Stimulated activated CD4-positive, alpha-beta T cell treated with anti-CD3 and anti-CD28 coated beads, Interleukin-12 subunit alpha, Interleukin-12 subunit beta, amount 100 ng/mL, for 48 hours (primary cell): ENCODE measurements around the gene BCAR3.

Source experiments
- DNase-seq, 3 donors: peaks; one replicate each; pipeline ENCODE4 v3.0.0-alpha.2; 2020; ENCODE audit warnings: low read depth in 2 of 3, low spot score in 1 of 3

The BCAR3 gene

DNA sequence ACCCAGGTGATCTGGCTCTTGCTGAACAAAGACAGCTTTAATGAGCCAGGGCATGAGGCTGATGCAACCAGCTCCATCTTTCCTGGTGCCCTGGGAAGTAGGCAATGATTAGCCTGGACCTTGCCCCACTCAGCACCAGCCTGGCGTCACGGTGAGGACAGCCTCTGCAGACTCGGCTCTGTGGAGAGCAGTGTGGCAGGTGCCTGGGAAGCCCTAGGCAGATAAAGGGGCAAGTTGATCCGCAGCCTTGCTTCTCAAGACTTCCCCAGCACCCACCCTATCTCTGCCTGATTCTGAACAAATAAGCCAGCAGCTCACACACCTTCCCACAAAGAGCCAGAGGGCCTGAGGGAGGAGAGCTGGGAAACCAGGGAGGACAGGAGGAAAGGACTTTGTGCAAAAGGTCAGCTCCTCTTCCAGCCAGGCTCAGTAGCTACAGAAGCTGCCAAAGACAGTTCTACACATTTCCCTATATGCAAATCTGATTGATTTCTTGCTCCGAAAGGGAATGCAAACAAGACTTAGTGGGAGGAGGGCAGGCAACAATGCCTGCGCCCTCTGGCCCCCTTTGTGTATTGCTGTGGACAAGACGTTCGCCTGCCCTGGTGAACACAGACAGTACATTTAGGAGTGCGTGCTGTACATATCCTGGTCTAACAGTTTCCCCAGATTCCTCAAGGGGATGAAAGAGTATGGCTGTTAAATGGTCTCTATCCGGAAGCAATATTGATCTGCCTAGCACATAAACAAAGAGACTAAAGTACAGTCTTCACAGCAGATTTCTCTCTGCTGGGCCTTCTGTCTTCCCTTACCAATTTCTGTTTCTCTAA is 63.8 kb downstream of the BCAR3 start:
- no peak for DNase-seq

DNA sequence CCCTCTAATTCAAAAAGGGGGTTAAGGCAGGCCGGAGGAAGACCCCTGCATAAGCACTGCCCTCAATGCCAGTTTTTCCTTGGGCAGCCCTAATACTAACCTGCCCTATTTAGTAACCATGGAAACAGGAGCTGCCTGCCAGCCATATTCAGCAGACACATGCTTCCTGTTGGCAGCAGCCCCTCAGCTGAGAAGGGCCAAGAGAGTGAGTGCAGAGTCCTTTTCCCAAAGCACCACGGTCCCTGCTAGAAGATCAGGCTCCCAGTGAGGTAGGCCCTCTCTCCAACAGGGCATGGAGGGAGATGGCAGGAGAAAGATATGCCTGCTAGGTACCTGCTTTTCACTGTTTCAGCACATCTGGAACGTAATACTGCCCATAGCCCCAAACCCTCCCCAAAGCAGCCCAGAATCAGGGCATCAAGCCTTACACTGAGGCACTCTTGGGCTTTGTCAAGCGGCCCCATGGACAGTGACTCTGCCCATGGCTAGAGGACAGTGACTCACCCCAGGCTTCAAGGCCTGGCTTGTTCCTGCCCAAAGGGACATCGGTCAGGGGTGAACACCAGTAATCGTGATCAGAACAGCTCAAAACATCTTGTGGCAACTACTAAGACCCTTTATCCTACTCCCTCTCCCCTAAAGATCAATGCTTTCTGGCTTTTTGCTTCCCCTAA is 64.5 kb downstream of the BCAR3 start:
- DNase-seq: no peak

DNA sequence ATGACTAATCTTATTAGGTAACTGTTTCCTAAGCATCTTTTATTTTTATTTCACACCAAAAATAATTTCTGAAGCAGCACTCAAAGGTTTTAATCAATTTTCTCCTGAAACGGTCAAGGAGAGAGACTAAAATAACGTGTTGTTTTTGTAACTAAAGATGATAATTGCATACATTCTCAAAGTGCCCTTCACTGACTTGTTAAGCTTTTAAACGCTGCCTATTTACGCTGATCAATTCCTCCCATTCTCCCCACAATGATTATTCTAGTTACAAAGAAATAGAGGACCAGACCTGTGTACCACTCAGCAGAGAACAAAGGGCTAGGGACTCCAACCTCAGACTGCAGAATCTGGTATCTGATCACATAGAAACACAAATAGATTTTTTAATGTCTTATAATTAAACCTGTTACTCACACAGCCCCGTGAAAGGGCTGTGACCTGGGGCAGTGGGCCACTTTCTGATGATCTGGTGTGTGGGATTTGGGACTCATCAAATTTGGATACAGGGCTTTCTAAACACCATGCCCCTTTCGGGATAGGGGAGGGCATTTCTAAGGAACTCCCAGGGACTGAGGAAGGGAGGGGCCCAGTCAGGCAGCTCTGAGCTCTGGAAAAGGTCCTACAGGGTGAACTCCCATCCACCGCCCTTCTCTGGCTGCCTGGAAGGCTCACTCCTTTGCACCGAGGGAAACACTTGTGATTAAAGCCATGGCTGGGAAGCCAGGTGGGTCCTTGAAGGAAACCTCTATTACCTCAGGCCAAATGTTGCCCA is 65.2 kb downstream of the BCAR3 start:
- no peak for DNase-seq

DNA sequence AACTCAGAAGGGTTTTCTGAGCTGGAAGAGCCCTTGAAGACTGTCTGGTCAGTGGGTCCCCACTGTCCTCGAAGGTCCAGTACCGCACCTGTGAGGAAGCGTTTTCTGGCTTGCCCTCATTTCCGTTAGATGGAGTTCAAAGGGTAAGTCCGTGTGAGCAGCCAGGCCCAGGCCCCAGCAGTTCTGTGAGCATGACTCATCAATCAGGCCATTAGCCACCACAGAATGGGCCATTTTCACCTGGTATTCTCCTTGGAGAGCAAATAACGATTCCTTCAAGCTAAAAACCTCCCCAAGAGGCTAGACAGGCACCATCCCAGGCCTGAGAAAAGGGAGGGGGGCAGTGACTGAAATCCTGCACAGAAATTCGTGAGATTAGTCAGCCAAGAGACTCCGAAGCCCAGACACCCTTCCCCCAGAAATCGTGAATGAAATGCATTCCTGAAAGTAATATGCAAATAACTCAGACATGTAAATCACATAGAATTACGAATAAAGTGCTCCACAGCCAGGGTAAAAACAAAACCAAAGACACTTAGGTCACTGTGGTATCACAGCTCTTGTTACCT is 66.0 kb downstream of the BCAR3 start:
- peak; percentile 50 to 63 (median 59) for DNase-seq

DNA sequence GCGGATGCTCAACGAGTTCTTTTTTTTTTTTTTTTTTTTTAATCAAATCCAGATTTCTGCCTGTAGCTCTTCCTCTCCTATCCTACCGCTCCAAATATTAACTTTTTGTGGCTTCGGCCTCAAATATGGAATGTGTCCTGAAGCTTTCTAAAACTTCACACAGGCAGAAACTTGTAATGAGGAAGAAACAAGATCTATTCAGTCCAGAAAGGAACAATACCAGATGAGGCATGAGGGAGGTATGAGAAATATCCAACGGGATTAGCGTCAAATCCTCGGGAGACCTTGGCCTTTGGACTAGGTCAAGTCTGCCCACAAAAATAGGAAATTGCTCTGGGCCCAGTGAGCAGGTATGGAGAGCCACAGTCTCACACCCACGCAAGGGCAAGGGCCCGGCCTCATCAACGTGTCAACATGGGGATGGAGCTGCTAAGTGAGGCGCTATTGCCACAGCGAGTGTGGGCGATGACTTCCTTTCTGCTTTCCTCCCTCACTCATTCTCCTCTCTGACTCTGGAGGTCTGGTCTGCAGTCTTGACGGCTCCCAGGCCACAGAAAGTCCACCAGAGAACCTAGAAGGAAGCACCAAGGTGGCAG is 66.6 kb downstream of the BCAR3 start:
- DNase-seq: peak; percentile 48 to 51 (median 50)

DNA sequence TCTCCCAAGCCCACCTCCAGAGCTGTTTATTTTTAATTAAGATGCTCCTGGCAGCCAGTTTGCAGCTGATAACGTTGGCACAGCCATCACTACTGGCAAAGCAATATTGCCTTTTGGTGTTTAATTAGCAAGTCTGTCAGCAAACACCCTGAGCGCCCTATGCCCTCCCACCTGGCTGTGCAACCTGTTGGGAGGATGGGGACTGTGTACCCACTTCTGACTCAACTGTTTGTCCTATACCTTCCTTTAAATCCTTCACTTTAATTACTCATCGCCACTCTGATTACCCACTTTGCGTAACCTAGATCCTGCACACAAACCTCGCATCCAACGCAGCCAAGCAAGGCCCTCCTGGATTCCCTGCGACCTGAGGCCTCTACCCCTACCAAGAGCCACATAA is 67.1 kb downstream of the BCAR3 start:
- DNase-seq: no peak

DNA sequence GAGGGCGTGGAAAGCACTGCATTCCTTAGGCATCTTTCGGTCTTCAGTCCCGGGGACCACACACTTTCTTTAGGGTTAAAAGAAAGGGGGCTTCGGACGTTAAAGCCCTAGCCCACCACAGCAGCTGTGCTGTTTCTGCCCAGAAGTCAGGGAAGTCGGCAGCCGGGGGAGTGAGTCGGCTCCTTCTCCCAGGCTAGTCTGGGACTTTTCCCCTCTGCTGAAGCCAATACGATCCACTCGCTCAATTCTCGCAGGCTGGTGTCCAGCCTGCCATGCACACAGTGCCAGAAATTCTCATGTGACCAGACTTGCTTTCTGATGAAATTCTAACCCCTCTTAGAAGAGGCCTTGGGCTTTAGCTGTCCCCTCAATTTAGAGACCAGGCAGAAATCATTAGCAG is 67.7 kb downstream of the BCAR3 start:
- DNase-seq: no peak

DNA sequence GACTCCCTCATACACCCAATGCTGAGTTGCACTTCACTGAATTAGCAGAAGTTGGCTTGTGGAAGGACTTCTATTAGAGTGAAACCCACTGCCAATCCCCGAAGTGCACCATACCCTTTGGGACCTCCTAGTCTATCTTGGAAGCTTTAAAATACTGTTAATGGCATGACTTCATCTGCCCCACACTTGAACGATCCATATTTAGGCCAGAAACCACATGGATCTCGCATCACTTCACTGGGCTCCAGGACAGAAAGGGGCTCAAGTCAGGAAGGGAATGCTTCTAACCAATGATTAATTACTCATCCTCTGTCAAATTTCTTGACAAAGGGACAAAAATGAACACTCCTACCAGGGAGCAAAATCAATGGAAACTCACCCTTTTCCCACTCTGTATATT is 69.1 kb downstream of the BCAR3 start:
- DNase-seq: no peak

DNA sequence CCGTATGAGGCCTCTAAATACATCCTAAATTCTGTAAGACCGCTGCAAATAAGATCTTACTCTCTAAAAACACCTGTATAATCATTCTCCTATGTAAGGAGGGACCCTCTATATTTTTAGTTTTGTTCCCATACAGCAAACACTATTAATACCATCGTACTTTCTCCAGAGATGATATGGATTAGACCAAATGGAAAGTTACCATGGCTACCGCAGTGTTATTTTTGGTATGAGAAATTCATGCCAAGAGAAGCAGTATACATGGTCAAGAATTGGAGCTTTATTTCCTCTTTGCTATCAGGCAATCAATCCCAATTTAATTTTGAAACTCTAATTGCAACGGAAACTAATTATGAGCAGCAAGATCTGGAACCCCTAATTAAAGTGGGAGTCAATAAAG is 70.0 kb downstream of the BCAR3 start:
- DNase-seq: no peak

DNA sequence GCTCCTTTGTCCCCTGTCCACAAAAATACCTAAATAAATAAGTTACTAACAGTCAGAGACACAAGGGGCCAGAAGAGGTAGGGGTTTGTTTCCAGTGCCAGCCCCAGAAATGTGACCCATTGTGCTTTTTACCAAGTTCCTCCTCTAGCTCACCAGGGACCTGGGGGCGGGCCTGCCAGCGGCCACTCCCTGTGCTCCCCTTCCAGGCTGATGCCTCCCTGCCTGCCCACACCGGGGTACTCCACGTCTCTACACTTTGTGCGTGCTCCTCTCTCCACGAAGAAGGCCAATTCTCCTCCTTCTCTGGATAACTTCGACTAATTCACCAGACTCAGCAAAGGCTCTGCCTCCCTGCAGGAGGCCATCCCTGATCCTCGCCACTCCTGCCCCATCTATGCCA is 72.1 kb downstream of the BCAR3 start:
- no peak for DNase-seq

DNA sequence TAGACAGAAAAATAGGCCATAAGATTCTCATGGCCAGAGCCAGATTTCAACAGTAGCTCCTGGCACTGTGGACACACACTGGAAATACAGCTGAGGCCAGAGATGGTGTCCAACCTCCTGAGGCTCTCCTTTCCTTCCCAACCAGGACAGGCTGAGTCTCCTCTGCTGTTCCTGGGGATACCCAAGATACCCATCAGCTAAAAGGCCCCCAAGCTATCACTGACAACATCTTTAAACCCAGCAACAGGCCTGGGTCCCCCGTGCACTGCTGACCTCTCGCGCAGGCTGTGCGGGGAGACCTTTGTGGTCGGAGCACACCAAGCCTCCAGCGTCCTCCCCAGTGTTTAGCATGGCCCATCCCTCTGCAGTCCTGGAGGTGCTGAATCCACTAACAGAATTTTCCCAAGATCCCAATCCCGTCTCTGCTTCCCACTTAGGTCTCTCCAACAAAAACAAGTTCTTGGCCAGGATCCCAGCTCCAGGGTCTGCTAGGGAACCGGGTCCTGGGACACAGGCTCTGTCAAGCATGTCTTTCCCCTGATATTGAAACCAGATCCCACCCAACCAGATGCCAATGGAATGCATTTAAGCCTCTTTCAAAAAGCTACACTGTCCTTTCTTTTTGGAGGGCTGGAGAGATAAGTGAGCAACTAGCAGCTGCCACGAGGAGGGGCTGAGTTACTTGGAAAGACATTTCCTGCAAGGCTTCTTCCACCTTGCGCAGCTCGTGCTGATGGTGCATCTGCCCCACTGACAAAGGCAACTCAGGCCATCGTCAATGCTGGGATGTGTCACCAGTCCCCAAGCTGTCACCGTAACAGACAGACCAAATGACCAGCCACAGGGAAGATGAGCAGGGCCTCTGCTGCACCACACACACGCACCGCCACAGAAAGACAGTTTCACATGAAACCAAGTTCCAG is 73.2 kb downstream of the BCAR3 start:
- peak in 1 of 3 donors; percentile 18 for DNase-seq

DNA sequence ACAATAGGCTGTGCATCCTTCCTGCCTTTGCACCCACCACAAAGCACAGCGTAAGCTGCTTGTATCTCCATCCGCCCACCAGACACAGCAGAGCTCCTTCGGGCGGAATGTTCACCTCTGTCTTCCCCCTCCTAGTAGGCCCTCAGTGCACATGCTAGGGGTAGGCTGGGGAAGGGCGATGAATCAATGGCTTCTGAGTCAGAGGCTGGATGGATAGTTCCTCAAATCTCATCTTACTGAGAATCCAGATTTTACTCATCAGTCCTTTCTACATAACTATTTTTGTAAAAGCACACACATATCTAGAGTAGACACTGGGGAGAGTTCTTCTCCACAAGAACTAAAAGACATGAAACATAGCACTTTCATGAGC is 73.8 kb downstream of the BCAR3 start:
- peak; percentile 56 to 63 (median 59) for DNase-seq

DNA sequence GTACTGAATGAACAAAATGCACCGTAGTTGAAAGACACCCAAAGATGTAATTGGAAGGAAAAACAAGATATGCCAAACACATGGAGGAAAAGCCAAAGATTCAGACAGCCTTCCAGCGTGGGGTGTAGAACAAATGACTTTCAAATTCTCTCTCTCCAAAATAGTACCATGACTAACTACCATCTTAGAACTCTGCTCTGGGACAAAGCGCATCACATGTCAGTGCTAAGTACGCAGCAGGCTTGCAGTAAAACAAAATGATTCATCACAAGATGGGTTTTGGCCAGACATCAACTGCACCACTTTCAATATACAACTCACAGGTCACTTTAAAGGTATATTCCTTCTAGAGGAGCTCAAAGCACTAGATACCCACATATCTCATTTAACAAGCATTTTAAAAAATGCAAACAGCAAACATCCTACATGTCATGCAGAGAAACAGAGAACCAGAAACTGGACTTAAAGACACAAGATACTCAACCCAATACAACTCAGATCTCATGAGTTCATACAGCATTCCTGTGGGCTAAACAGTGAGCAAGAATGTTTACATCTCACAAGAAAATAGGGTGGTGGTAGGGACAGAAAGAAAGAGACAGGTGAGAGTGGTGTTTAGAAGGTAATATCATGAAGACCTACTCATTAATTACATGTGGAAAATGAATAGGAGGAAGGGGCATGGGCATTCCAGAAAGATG is 75.7 kb downstream of the BCAR3 start:
- no peak for DNase-seq

DNA sequence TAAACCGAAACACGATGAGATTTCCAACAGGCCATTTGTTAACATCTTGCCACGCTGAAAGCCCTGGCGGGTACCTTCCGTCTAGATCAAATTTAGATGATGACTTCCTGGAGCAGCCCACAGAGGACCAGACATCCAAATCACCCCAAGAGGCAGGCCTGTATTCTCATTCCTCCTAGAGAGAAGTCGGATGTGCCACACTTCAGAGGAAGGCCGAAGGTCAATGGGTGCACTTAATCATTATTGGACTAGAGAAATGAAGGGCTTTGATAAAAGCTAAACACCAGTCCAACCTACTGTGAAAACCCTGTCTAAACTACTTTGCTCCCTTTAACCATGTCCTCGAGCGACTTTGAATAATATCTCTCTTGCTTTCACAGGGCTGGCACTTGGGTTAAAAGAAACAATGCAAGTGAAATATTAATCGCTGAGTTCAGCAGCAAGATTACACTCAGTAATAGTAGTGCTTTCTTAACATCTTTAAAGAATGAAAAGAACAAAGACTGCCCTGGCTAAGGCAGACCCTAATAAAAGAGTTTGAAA is 76.5 kb downstream of the BCAR3 start:
- DNase-seq: no peak

DNA sequence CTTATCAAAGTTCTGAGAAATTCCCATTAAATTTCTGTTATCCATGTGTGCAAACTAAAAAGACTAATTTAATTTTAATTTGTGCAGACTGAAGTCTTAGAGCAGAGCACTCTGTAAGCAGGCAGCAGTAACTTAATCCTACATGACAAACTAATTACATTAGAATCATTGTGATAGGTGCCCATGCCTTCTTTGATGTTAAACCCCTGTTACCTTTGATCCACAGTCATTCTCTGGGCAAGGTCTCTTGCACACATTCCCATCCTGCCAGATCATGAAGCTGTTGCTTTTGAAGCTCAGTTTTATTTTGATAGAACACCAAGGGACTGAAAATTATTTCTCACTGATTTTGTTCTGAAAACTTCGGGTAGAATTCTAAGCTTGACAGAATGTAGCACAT is 77.2 kb downstream of the BCAR3 start:
- no peak for DNase-seq

DNA sequence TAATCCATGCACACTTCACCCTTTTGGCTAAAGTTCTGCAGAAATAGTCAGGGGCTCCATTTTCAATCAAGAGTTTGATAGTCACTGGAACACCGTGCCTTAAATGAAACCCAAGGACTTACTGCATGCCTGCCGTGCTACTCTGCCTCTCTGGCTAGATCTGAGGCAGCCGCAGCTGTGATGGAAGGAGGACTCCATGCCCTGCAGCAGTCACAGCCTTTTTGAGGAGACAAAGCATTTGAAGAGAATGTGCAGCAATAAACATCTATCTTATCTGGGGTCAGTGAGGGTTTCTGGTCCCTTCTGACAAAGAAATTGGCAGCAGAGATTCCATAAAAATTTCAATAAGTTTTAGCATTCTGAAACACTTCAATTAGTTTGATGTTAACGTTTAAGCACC is 78.0 kb downstream of the BCAR3 start:
- DNase-seq: no peak

DNA sequence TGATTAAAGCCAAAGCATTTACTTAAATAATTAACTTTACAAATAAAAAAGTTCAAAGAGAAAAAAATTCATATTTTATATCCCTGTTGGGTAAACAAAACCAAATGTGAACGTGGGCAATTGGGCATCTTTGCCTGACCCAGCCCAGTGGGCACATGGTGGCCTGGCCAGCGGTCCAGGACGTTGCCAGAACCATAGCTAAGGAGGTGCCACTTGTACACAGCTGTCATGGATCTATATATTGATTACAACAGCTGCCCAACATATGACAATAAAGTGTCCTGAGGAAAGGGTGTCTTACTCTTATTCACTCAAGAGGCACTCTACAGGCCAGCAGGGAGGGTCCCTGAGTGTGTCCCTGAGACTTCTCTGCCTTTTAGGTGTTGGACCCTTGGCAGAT is 78.5 kb downstream of the BCAR3 start:
- DNase-seq: no peak

DNA sequence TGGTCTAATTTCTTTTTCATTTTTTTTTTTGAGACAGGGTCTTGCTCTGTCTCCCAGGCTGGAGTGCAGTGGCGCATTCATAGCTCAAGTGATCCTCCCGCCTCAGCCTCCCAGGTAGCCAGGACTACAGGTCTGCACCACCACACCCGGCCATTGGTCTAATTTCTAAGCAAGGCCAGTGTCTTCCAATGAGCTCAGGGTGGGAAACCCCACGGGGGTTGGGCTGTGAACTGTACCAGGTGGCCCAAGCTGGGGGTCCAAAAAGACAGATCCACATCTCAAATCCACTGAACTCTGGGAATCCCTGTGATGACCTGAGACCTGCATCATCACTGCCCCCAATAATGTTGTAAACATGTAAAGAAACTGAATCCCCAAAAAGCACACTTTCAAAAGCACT is 79.5 kb downstream of the BCAR3 start:
- DNase-seq: no peak

DNA sequence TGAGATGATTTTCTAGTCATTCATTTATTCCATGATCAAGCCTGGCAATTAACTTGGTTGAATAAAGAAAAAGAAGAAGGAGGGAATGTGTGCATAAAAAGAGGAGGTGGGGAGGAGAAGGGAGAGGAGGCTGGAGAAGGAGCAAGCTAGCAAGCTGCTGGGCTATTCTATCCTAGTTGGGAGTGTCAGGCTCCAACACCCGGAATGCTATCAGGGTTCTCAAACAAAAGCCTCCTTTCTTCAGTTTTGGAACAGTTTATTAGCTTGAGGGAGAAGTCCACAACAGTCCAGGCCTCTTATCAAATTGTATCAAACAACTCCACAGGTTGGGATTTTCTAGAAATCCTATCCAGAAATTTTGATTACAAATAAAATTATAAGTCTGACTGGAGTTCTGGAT is 80.0 kb downstream of the BCAR3 start:
- DNase-seq: no peak
